ENCODE data around the gene IL13.

The IL13 gene

DNA sequence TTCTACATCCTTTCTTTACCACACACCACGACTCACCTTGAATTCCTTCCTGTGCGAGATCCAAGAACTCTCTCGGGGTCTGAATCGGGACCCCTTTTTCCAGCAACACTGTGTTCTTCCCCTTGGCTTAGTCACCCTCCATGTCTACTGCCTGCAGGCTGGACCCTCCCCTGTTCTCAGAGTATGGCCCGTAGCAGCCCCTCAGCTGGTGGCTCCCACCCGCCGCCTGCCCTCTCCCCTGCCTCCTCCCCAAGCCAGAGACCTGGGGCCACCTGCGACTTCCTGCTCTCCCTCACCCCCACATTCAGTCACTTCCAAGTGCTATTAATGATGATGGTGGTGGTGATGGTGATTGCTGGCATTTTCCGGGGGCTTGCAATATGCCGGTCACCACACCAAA lies 9.3 kb downstream of the IL13 start:
- TF ChIP-seq, protein P1, sequence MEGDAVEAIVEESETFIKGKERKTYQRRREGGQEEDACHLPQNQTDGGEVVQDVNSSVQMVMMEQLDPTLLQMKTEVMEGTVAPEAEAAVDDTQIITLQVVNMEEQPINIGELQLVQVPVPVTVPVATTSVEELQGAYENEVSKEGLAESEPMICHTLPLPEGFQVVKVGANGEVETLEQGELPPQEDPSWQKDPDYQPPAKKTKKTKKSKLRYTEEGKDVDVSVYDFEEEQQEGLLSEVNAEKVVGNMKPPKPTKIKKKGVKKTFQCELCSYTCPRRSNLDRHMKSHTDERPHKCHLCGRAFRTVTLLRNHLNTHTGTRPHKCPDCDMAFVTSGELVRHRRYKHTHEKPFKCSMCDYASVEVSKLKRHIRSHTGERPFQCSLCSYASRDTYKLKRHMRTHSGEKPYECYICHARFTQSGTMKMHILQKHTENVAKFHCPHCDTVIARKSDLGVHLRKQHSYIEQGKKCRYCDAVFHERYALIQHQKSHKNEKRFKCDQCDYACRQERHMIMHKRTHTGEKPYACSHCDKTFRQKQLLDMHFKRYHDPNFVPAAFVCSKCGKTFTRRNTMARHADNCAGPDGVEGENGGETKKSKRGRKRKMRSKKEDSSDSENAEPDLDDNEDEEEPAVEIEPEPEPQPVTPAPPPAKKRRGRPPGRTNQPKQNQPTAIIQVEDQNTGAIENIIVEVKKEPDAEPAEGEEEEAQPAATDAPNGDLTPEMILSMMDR (IDR thresholded peaks at IDR 0.05; ENCODE audit: low read depth, low read length, poor library complexity, severe bottlenecking), result no peak
- no peak for TF ChIP-seq EZH2phosphoT487 (IDR thresholded peaks at IDR 0.05; ENCODE audit: borderline replicate concordance, low read length)
- Histone ChIP-seq H3K27me3 (ENCODE audit: control insufficient read depth, low read length) (no peaks in the 10 kb centered on the region), H3F3A (ENCODE audit: control insufficient read depth, insufficient read depth) (no peaks in the 10 kb centered on the region), H3K4me3 (ENCODE audit: low read length) (no peak overlapping the region), H4K20me1 (ENCODE audit: control insufficient read depth, insufficient read depth, low read depth, low read length) (no peaks in the 10 kb centered on the region), H3K36me3 (ENCODE audit: control insufficient read depth, low read length) (no peaks in the 10 kb centered on the region), H3K27ac (ENCODE audit: low read depth, low read length) (no peak overlapping the region), H3K9me3 (ENCODE audit: control insufficient read depth, insufficient read depth, low read length) (no peaks in the 10 kb centered on the region), H3K4me1 (ENCODE audit: control insufficient read depth, low read length) (no peaks in the 10 kb centered on the region), H3K4me2 (ENCODE audit: low read length) (no peak overlapping the region), H3K9me2 (replicated peaks; ENCODE audit: control insufficient read depth, low read length) (no peaks in the 10 kb centered on the region), H3K79me2 (ENCODE audit: control insufficient read depth, low read length) (no peaks in the 10 kb centered on the region)

DNA sequence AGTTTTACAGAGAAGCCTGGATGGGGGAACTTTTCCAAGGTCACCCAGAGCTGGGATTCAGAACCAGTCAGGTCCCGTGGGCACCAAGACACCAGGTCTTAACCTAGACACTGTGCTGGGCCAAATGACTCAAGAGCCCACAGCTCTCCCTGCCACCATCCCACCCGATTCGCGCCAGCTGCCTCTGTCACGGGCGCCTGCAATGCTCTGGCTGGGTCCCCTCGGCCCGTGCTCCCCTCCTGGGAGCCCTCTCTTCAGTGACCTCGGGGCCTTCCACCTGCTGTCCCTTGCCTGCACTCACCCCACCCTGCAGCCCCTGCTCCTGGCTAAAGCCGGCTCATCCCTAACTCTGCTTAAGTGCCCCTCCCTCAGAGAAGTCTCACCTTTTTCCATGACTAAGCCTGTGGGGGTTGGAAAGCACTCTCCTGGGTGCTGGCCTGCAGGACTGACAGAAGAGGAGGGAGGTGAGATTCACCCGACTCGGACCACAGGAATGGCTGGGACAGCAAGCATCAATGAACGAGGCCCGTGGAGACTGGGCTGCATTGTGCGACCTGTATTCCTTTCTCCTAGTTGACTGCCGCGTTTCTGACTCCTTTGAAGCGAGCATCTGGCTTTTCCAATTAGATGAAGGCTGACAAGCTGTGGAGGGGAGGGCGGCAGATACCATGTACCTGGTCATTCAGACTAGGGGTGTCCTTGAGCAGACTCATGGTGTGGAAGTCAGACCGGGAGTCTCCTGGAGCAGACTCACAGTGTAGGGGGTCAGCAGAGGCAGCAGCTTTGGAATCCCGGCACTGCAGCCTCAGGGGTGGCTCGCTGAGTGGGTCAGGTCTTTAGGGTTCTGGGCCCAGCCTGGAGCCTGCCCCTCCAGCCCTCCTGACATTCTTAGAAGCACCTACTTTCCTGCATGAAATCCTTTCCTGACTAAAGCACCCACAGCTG lies 10.1 kb downstream of the IL13 start:
- H4K20me1 ChIP-seq (ENCODE audit: control insufficient read depth, insufficient read depth, low read depth, low read length), result no peaks in the 10 kb centered on the region
- TF ChIP-seq, protein P1 (IDR thresholded peaks at IDR 0.05; ENCODE audit: low read depth, low read length, poor library complexity, severe bottlenecking), result no peak
- TF ChIP-seq EZH2phosphoT487 (IDR thresholded peaks at IDR 0.05; ENCODE audit: borderline replicate concordance, low read length), result no peak
- H3K4me3 ChIP-seq (ENCODE audit: low read length), result no peak overlapping the region

DNA sequence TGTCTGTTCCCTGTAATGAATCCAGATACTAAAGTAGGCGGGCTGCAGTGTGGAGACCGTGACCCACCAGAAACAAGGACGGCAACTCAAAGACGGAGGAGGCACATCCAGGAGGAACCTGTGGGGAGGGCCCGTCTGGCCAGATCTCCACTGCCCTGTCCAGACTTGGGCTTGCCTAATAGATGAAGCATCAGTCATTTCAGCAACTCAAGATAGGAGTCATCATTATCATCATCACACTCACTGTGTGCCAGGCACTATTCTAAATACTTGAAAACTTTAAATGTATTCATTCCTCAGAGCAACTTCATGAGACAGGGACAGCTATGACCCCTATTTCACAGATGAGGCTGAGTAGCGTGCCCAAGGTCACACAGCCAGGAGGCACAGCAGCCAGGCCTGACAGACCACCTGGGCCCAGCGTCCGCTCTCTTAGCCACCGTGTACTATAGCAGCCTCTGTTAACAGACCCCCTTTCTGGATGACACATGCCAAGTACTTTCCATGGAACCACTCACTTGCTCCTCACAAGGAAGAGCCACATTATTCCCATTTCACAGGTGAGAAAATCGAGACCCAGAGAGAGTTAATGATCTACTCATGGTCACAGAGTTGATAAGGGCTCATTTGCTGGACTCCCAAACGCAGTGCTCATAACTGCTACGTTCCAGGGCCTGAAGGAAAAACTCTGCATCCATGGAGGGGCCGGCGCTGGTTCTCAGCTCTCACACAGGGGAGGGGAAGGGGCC lies 10.9 kb downstream of the IL13 start:
- no peak for TF ChIP-seq EZH2phosphoT487 (IDR thresholded peaks at IDR 0.05; ENCODE audit: borderline replicate concordance, low read length)
- TF ChIP-seq, protein P1 (IDR thresholded peaks at IDR 0.05; ENCODE audit: low read depth, low read length, poor library complexity, severe bottlenecking), result no peak
- no peak overlapping the region for H3K4me2 ChIP-seq (ENCODE audit: low read length)
- H3K9me3 ChIP-seq (ENCODE audit: control insufficient read depth, insufficient read depth, low read length), result no peaks in the 10 kb centered on the region
- H4K20me1 ChIP-seq (ENCODE audit: control insufficient read depth, insufficient read depth, low read depth, low read length), result no peaks in the 10 kb centered on the region
- H3K36me3 ChIP-seq (ENCODE audit: control insufficient read depth, low read length), result no peaks in the 10 kb centered on the region
- no peak overlapping the region for H3K4me3 ChIP-seq (ENCODE audit: low read length)
- no peaks in the 10 kb centered on the region for H3K79me2 ChIP-seq (ENCODE audit: control insufficient read depth, low read length)
- no peaks in the 10 kb centered on the region for H3K9me2 ChIP-seq (replicated peaks; ENCODE audit: control insufficient read depth, low read length)
- H3K27me3 ChIP-seq (ENCODE audit: control insufficient read depth, low read length), result no peaks in the 10 kb centered on the region
- no peaks in the 10 kb centered on the region for H3F3A ChIP-seq (ENCODE audit: control insufficient read depth, insufficient read depth)
- no peaks in the 10 kb centered on the region for H3K4me1 ChIP-seq (ENCODE audit: control insufficient read depth, low read length)
- no peak overlapping the region for H3K27ac ChIP-seq (ENCODE audit: low read depth, low read length)

More for the DNA sequence above, 10.1 kb downstream of the IL13 start:
- no peaks in the 10 kb centered on the region for H3K4me1 ChIP-seq (ENCODE audit: control insufficient read depth, low read length)
- H3K27ac ChIP-seq (ENCODE audit: low read depth, low read length), result no peak overlapping the region
- H3K36me3 ChIP-seq (ENCODE audit: control insufficient read depth, low read length), result no peaks in the 10 kb centered on the region
- H3F3A ChIP-seq (ENCODE audit: control insufficient read depth, insufficient read depth), result no peaks in the 10 kb centered on the region
- H3K9me2 ChIP-seq (replicated peaks; ENCODE audit: control insufficient read depth, low read length), result no peaks in the 10 kb centered on the region
- H3K27me3 ChIP-seq (ENCODE audit: control insufficient read depth, low read length), result no peaks in the 10 kb centered on the region
- H3K9me3 ChIP-seq (ENCODE audit: control insufficient read depth, insufficient read depth, low read length), result no peaks in the 10 kb centered on the region
- H3K4me2 ChIP-seq (ENCODE audit: low read length), result no peak overlapping the region
- no peaks in the 10 kb centered on the region for H3K79me2 ChIP-seq (ENCODE audit: control insufficient read depth, low read length)
